Natural killer cell (primary cell): Measurements from ENCODE around the gene ESR2. TPM values are rescaled to one million over a fixed set of nuclear protein-coding genes. Genes with fewer than 3 reads are reported as not detected.
A peak's percentile ranks its signal among the peaks of the same experiment; 100 is the strongest.

Experiments
- ATAC-seq, 3 donors: fragments of 150-1000 bp in 2 of 3; fragments of 200-7000 bp in 1 of 3; cut with Tn5 transposase; 1 replicate in 1 of 3; 2 replicates in 2 of 3; pipeline ENCODE4 v1.10.0; 2021; ENCODE audit warnings: mild to moderate bottlenecking in 2 of 3, moderate library complexity in 2 of 3
- DNase-seq, 2 donors: peaks; one replicate each; pipeline versions ENCODE4 v3.0.0 to v3.0.0-alpha.2; 2013 to 2021; ENCODE audit warnings: mixed read lengths in 1 of 2
- H3K27ac ChIP-seq: one replicate; pipeline ENCODE4 v1.5.1; 2013; ENCODE audit warnings: mild to moderate bottlenecking, low read length
- H3K27me3 ChIP-seq: one replicate; pipeline ENCODE4 v1.6.1; 2013; ENCODE audit warnings: low read length; ENCODE audit not compliant: control insufficient read depth, insufficient read depth
- H3K36me3 ChIP-seq: one replicate; pipeline ENCODE4 v1.6.1; 2013; ENCODE audit warnings: low read length; ENCODE audit not compliant: control insufficient read depth, insufficient read depth
- H3K4me1 ChIP-seq: one replicate; pipeline ENCODE4 v1.6.1; 2013; ENCODE audit warnings: low read length; ENCODE audit not compliant: control insufficient read depth, insufficient read depth
- H3K4me3 ChIP-seq: one replicate; pipeline ENCODE4 v1.5.1; 2013; ENCODE audit warnings: low read length
- H3K9me3 ChIP-seq: one replicate; pipeline ENCODE4 v1.6.1; 2013; ENCODE audit warnings: low read length; ENCODE audit not compliant: control insufficient read depth, insufficient read depth
- H3K27ac Mint-ChIP-seq, 2 donors: one replicate each; pipeline ENCODE4 v1.8.0; 2022; ENCODE audit warnings: mild to moderate bottlenecking in 2 of 2, mixed read lengths in 2 of 2, moderate library complexity in 1 of 2
- H3K27me3 Mint-ChIP-seq, 2 donors: one replicate each; pipeline ENCODE4 v1.8.0; 2022; ENCODE audit warnings: low read depth in 2 of 2, mixed read lengths in 2 of 2
- H3K36me3 Mint-ChIP-seq: one replicate; pipeline ENCODE4 v1.8.0; 2022; ENCODE audit warnings: mixed read lengths
- H3K4me1 Mint-ChIP-seq, 2 donors: one replicate each; pipeline ENCODE4 v1.8.0; 2022; ENCODE audit warnings: mixed read lengths in 2 of 2
- H3K4me3 Mint-ChIP-seq: one replicate; pipeline ENCODE4 v1.8.0; 2022; ENCODE audit warnings: mild to moderate bottlenecking, moderate library complexity, mixed read lengths
- H3K9me3 Mint-ChIP-seq, 2 donors: one replicate each; pipeline ENCODE4 v1.8.0; 2022; ENCODE audit warnings: mixed read lengths in 2 of 2
- WGBS: methylation state at CpG from one replicate; pipeline ENCODE4 v1.1.7; 2013; ENCODE audit warnings: missing lambda C conversion rate; ENCODE audit not compliant: insufficient coverage; 5-methylcytosine and 5-hydroxymethylcytosine counted together
- intact Hi-C: fragments of 100-400 bp; cut with micrococcal nuclease; formaldehyde crosslinking; loops from one replicate; pipeline ENCODE4 v1.14.2; 2022
- total RNA-seq, 4 donors: library from RNA; stranded (reverse); fragments of 120-200 nt in 1 of 4; gene quantifications; one replicate each; pipeline versions ENCODE4 v1.2.3 to v1.2.4, GENCODE V29; 2013 to 2022
- TF ChIP-seq, protein P1 (sequence below): fragments of 200-600 bp; IDR thresholded peaks from one replicate; pipeline ENCODE4 v1.8.0; 2022; ENCODE audit warnings: antibody characterized with exemption

The ESR2 gene
- total RNA-seq, 3 donors from 2014 or later (not counting 1 experiment from before 2014, with no cell fraction given) = 0.53 TPM; not detected in 2

GRCh38 chr14:64235652-64236640, 58.2 kb downstream of the ESR2 start:
- Histone ChIP-seq H3K9me3 (no peaks in the 10 kb centered on the region), H3K27ac (peak overlapping the region; percentile 83), H3K36me3 (no peaks in the 10 kb centered on the region), H3K4me3 (no peak overlapping the region), H3K27me3 (no peaks in the 10 kb centered on the region), H3K4me1 (peaks cover 22% of the 10 kb centered on the region)
- TF ChIP-seq, protein P1, sequence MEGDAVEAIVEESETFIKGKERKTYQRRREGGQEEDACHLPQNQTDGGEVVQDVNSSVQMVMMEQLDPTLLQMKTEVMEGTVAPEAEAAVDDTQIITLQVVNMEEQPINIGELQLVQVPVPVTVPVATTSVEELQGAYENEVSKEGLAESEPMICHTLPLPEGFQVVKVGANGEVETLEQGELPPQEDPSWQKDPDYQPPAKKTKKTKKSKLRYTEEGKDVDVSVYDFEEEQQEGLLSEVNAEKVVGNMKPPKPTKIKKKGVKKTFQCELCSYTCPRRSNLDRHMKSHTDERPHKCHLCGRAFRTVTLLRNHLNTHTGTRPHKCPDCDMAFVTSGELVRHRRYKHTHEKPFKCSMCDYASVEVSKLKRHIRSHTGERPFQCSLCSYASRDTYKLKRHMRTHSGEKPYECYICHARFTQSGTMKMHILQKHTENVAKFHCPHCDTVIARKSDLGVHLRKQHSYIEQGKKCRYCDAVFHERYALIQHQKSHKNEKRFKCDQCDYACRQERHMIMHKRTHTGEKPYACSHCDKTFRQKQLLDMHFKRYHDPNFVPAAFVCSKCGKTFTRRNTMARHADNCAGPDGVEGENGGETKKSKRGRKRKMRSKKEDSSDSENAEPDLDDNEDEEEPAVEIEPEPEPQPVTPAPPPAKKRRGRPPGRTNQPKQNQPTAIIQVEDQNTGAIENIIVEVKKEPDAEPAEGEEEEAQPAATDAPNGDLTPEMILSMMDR = no peak
- Mint-ChIP-seq H3K27me3 (peaks cover 0 to 3% of the 10 kb centered on the region in 2 donors), H3K9me3 (no peaks in the 10 kb centered on the region), H3K36me3 (no peaks in the 10 kb centered on the region), H3K4me3 (no peak overlapping the region), H3K27ac (peak overlapping the region; percentile 68 to 69), H3K4me1 (peaks cover 8 to 9% of the 10 kb centered on the region in 2 donors)
- ATAC-seq (peak in 1 of 3 donors; percentile 23), DNase-seq (no peak)
- WGBS = 60% methylated on average over 13 of the region's 13 CpGs
- intact Hi-C loops = no loop called here

DNA sequence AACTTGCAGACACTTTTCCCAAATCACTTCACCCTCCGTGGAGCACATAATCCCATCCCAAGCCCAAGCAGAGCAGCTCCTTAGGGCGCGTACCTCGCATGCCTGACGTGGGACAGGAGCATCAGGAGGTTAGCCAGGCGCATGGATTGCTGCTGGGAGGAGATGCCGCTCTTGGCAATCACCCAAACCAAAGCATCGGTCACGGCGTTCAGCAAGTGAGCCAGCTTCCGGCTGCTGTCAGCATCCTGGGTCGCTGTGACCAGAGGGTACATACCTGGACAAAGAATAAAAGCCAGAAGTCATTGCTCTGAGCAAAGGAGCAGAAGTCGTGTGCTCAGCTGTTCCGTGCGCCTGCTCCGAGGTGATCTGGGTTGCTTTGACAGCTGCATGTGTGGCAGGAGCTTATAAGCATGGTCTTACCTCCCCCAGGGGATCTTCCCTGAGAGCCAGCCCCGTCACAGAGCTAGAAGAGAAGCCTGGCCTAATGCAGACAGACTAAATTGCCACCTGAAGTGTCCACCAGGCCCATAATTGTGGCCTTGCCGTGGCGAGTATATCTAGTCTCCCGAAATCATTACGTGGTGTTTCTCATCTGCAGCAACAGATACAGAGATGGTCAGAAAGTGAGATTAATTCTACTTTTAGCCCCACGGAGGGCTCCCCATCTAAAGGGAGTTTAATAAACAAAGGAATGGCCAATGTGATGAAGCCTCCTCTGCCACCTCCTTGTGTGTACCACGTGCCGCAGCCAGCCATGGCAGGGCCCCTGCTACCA, 59.1 kb downstream of the ESR2 start:
- DNase-seq (no peak), ATAC-seq (peak in 1 of 3 donors; percentile 16)
- no peak overlapping the region for H3K4me3 Mint-ChIP-seq
- H3K27me3 ChIP-seq = no peaks in the 10 kb centered on the region
- H3K36me3 ChIP-seq = no peaks in the 10 kb centered on the region
- peaks cover 22% of the 10 kb centered on the region for H3K4me1 ChIP-seq
- H3K9me3 Mint-ChIP-seq = no peaks in the 10 kb centered on the region
- TF ChIP-seq, protein P1 = no peak
- no peak overlapping the region for H3K4me3 ChIP-seq
- no peaks in the 10 kb centered on the region for H3K36me3 Mint-ChIP-seq
- H3K27me3 Mint-ChIP-seq = no peaks in the 10 kb centered on the region
- intact Hi-C loops = no loop called here
- WGBS = 81% methylated on average over 24 of the region's 24 CpGs
- no peaks in the 10 kb centered on the region for H3K9me3 ChIP-seq
- H3K4me1 Mint-ChIP-seq = peaks cover 8 to 9% of the 10 kb centered on the region in 2 donors
- peak overlapping the region; percentile 83 for H3K27ac ChIP-seq
- peak overlapping the region; percentile 39 to 69 for H3K27ac Mint-ChIP-seq

DNA sequence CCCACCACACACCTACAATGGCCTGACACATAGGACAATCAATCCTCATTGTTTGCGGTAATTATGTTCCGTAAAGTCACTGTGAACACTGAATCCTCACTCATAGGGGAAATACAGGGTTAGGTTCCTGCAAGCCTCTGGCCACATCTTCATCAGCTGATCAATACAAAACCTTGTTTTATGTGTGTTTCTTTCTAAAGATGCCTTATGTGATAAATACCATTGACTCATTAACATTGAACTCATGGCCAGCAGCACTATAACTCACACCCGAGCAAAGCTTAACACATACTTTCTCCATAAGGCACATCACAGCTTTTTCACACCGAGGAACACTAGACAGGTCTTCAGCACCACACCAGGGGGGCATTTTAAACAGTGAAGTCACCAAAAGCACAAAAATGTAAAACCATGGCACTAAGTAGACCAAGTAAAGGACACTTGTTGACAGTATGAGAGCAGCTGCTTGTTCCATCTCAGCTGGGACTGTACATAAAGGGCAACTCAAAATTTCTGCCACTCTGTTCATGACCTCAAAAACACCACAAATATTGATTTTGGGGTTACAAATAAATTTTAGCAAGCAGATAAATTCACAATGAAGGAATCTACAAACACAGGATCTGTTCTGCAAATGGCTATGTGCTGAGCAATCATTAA, 60.5 kb downstream of the ESR2 start:
- ATAC-seq = no peak
- TF ChIP-seq, protein P1 = no peak
- intact Hi-C loops = no loop called here
- Mint-ChIP-seq H3K27me3 (no peaks in the 10 kb centered on the region), H3K36me3 (peaks cover 2% of the 10 kb centered on the region), H3K4me1 (peaks cover 8 to 9% of the 10 kb centered on the region in 2 donors), H3K9me3 (no peaks in the 10 kb centered on the region), H3K4me3 (no peak overlapping the region), H3K27ac (peak overlapping the region; percentile 39 to 48)
- H3K27me3 ChIP-seq = no peaks in the 10 kb centered on the region
- no peak overlapping the region for H3K4me3 ChIP-seq
- 100% methylated on average over 4 of the region's 4 CpGs for WGBS
- H3K9me3 ChIP-seq = no peaks in the 10 kb centered on the region
- H3K27ac ChIP-seq = no peak overlapping the region
- no peak for DNase-seq
- H3K4me1 ChIP-seq = peaks cover 22% of the 10 kb centered on the region
- peaks cover 4% of the 10 kb centered on the region for H3K36me3 ChIP-seq
